ENCODE data around the gene ZGPAT. TPM values are rescaled to one million over a fixed set of nuclear protein-coding genes. Genes with fewer than 3 reads are reported as not detected.

Gene ZGPAT
- total RNA-seq, 6 experiments from 2014 or later: 18.7 to 68.9 (median 31.9) TPM

- ATAC-seq: peak in 1 of 4 donors; percentile 12
- Histone ChIP-seq H3K9me3 (no peaks in the 10 kb centered on the region), H3K27ac (no peak overlapping the region), H3K27me3 (no peaks in the 10 kb centered on the region), H3K4me3 (no peak overlapping the region), H3K4me1 (peaks cover 0 to 14% (median 5%) of the 10 kb centered on the region in 4 donors), H3K36me3 (peaks cover 0 to 2% (median 0%) of the 10 kb centered on the region in 4 donors)
- DNase-seq: peak; percentile 35 to 52 (median 50)
- 63% methylated on average over 8 of the region's 19 CpGs for WGBS (ENCODE audit: insufficient coverage, low coverage, low lambda C conversion rate, missing lambda C conversion rate)
- TF ChIP-seq CTCF (IDR thresholded peaks at IDR 0.05) (no peak), POLR2A (IDR thresholded peaks at IDR 0.05) (no peak)
- intact Hi-C loops (cut with DNase I): no loop called here
Measured at GRCh38 chr20:63698739-63699465, 8.9 kb upstream of the ZGPAT start.

DNA sequence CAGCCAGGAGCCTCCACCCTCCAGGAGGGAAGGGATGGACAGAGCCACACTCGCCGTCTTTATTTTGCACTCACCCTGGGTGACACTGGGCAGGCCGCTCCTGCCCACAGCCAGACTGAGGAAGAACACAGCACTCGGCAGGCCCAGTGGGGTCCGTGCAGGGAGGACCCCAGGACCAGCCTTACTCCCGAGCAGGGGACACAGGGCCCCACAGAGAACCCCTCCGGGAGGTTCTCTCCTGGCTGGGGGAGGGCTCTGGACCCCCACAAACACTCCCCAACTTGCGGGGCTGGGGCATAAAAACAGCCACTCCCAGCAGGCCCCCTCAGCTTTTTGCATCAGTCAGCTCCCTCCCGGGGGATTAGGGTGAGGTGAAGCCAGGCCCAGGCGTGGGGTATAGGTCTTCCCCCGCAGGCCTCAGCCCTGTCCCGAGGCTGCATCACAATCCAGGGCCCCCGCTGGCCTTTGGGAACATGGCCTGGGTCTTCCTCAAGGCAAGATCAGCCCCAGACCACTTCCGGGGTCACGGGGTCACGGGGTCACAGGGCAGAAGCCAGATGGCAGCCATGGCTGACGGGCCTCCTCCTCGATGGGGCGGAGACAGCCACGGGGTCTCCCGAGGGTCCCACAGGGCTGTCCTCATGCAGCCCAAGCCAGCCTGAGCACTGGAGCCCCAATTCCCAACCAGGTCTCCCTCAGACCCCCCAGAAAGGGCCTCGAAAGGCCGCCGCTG lies 8.2 kb upstream of the ZGPAT start:
- TF ChIP-seq CTCF (IDR thresholded peaks at IDR 0.05): no peak
- TF ChIP-seq POLR2A (IDR thresholded peaks at IDR 0.05): no peak
- DNase-seq (peak; percentile 22 to 51 (median 38)), ATAC-seq (no peak)
- H3K4me1 ChIP-seq: peaks cover 0 to 14% (median 5%) of the 10 kb centered on the region in 4 donors
- H3K27ac ChIP-seq: no peak overlapping the region
- intact Hi-C loops (cut with DNase I): no loop called here
- H3K27me3 ChIP-seq: no peaks in the 10 kb centered on the region
- no peaks in the 10 kb centered on the region for H3K9me3 ChIP-seq
- H3K36me3 ChIP-seq: peaks cover 0 to 7% (median 3%) of the 10 kb centered on the region in 4 donors
- 73% methylated on average over 4 of the region's 24 CpGs for WGBS (ENCODE audit: insufficient coverage, low coverage, low lambda C conversion rate, missing lambda C conversion rate)
- H3K4me3 ChIP-seq: no peak overlapping the region

GRCh38 chr20:63700199-63701050 lies 7.4 kb upstream of the ZGPAT start:
- Histone ChIP-seq H3K9me3 (no peaks in the 10 kb centered on the region), H3K4me3 (no peak overlapping the region), H3K36me3 (peaks cover 0 to 15% (median 7%) of the 10 kb centered on the region in 4 donors), H3K4me1 (peaks cover 0 to 14% (median 5%) of the 10 kb centered on the region in 4 donors), H3K27me3 (no peaks in the 10 kb centered on the region), H3K27ac (no peak overlapping the region)
- DNase-seq (peak; percentile 20 to 51 (median 42)), ATAC-seq (no peak)
- TF ChIP-seq CTCF (IDR thresholded peaks at IDR 0.05): no peak
- TF ChIP-seq POLR2A (IDR thresholded peaks at IDR 0.05): no peak
- WGBS (ENCODE audit: insufficient coverage, low coverage, low lambda C conversion rate, missing lambda C conversion rate): 81% methylated on average over 2 of the region's 43 CpGs
- intact Hi-C loops (cut with DNase I): no loop called here

DNA sequence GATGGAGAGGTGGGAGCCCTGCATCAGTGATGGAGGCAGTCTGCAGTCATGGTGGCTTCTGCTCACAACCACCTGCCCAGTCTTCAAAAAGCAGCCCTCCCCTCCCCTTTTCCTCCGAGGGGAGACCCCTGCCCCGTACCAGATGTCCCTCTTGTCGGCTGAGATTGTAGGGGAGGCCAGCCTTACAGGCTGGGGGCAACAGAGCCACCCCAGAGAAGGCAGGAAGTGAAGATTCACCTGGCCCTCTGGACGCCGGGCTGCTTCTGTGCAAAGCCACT lies 6.8 kb upstream of the ZGPAT start:
- Histone ChIP-seq H3K4me3 (no peak overlapping the region), H3K27ac (no peak overlapping the region), H3K36me3 (peaks cover 0 to 20% (median 8%) of the 10 kb centered on the region in 4 donors), H3K9me3 (no peaks in the 10 kb centered on the region), H3K27me3 (no peaks in the 10 kb centered on the region), H3K4me1 (peaks cover 0 to 14% (median 5%) of the 10 kb centered on the region in 4 donors)
- no peak for TF ChIP-seq CTCF (IDR thresholded peaks at IDR 0.05)
- no peak for TF ChIP-seq POLR2A (IDR thresholded peaks at IDR 0.05)
- DNase-seq: no peak
- ATAC-seq: no peak
- WGBS (ENCODE audit: insufficient coverage, low coverage, low lambda C conversion rate, missing lambda C conversion rate): no CpG with 5 or more reads among the region's 5 CpGs
- intact Hi-C loops (cut with DNase I): no loop called here

Measured in right lobe of liver (tissue), 6 donors.